ENCODE data around the gene NFAT5.
A peak's percentile ranks its signal among the peaks of the same experiment; 100 is the strongest.
"Not testable (repeated sequence)": the region's sequence is repeated elsewhere in the genome, so short reads cannot be mapped to it uniquely, and the experiment has no call there.

The NFAT5 gene, protein sequence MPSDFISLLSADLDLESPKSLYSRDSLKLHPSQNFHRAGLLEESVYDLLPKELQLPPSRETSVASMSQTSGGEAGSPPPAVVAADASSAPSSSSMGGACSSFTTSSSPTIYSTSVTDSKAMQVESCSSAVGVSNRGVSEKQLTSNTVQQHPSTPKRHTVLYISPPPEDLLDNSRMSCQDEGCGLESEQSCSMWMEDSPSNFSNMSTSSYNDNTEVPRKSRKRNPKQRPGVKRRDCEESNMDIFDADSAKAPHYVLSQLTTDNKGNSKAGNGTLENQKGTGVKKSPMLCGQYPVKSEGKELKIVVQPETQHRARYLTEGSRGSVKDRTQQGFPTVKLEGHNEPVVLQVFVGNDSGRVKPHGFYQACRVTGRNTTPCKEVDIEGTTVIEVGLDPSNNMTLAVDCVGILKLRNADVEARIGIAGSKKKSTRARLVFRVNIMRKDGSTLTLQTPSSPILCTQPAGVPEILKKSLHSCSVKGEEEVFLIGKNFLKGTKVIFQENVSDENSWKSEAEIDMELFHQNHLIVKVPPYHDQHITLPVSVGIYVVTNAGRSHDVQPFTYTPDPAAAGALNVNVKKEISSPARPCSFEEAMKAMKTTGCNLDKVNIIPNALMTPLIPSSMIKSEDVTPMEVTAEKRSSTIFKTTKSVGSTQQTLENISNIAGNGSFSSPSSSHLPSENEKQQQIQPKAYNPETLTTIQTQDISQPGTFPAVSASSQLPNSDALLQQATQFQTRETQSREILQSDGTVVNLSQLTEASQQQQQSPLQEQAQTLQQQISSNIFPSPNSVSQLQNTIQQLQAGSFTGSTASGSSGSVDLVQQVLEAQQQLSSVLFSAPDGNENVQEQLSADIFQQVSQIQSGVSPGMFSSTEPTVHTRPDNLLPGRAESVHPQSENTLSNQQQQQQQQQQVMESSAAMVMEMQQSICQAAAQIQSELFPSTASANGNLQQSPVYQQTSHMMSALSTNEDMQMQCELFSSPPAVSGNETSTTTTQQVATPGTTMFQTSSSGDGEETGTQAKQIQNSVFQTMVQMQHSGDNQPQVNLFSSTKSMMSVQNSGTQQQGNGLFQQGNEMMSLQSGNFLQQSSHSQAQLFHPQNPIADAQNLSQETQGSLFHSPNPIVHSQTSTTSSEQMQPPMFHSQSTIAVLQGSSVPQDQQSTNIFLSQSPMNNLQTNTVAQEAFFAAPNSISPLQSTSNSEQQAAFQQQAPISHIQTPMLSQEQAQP (N-terminal part only)

DNA sequence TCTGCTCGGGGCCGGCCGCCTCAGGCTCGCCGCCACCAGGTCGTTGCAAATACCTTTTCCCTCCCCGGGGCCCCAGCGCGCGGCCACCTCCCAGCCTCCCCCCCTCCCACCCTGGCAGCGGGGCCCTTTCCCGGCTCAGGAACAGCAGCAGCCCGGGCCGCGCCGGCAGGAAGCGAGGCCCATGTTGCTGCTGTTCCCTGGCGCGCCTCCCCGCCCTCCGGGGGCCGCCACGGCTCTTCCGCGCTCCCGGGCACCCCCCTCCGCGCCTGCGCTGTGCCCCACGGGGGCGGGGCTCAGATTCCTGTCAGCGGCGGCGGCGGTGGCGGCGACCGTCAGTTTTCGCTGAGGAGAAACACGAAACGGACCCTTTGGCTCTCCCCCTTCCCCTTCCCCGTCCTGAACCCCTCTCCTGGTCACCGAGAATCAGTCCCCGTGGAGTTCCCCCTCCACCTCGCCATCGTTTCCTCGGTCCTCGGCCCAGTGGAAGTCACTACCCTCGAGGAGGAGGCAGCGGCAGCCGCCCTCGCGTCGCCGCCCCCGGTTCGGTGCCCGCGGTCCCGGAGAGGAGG is at the start of gene NFAT5:
NFAT5 (plus strand) TSS at position 296 of the 569 bp plus-strand sequence. CDS start 336 bp downstream, outside the sequence.
- peak; percentile 57 for DNase-seq (ENCODE audit: low read depth)

DNA sequence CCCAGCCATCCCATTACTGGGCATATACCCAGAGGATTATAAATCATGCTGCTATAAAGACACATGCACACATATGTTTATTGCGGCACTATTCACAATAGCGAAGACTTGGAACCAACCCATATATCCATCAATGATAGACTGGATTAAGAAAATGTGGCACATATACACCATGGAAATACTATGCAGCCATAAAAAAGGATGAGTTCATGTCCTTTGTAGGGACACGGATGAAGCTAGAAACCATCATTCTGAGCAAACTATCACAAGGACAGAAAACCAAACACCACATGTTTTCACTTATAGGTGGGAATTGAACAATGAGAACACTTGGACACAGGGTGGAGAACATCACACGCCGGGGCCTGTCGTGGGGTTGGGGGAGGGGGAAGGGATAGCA is 47.9 kb upstream of the NFAT5 start:
- not testable (repeated sequence) for DNase-seq (ENCODE audit: low read depth)

GRCh38 chr16:69520413-69520799 is 45.4 kb upstream of the NFAT5 start:
- no peak for DNase-seq (ENCODE audit: low read depth)

- peak; percentile 38 for DNase-seq (ENCODE audit: low read depth)
Measured at GRCh38 chr16:69520800-69521602, 44.8 kb upstream of the NFAT5 start.

DNA sequence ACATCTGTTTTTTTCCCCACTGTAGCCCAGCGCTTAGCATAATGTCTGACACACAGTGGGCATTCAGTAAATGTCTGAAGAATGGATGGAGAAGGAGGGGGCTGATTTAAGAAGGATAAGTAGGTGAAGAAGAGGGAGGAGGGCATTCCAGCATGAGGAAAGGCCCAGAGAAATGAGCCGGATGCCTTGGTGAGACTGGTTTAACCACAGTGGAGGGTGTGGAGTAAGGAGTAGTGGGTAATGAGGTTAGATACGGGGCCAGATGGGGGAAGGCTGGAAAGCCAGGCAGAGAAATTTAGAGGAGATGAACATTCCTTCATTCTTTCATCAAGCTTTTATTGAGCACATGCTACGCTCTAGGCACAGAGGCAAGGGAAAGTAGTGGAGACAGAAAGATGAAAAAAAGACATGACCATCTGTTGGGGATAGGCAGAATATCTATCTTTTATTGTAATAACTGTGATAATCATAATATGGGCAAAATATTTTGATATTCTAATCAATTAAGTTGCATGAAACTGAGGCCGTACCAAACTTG is 43.7 kb upstream of the NFAT5 start:
- no peak for DNase-seq (ENCODE audit: low read depth)

DNA sequence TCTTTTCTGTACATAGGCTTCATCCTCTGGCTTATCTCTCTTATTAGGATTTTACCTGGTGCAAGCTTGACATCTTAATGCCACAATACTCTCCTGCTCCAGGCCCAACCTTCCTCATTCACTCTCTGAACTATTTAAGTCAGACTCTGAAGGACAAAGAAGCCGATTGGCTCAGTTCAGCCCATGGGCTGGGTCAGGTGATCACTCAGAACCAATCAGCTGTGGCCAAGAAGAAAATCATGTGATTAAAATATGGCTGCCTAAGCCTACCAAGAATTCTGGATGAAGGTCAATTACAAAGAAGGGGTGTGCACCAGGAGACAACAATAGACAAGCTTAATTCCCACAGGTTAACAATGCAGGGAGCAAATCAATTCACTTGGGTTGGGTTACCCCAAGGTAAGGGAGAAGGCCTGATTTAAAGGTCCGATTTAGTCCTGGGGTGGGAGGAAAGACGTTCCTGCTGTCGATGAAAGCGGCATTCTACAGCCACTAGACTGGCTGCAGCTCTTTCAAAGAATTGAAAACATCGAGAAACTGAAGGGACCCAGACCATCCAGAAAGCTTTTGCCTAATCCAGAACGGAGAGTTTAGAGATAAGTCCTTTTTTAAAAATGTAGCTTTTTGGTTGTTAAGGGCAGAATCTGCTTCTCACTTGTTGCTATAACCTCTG is 42.9 kb upstream of the NFAT5 start:
- no peak for DNase-seq (ENCODE audit: low read depth)

DNA sequence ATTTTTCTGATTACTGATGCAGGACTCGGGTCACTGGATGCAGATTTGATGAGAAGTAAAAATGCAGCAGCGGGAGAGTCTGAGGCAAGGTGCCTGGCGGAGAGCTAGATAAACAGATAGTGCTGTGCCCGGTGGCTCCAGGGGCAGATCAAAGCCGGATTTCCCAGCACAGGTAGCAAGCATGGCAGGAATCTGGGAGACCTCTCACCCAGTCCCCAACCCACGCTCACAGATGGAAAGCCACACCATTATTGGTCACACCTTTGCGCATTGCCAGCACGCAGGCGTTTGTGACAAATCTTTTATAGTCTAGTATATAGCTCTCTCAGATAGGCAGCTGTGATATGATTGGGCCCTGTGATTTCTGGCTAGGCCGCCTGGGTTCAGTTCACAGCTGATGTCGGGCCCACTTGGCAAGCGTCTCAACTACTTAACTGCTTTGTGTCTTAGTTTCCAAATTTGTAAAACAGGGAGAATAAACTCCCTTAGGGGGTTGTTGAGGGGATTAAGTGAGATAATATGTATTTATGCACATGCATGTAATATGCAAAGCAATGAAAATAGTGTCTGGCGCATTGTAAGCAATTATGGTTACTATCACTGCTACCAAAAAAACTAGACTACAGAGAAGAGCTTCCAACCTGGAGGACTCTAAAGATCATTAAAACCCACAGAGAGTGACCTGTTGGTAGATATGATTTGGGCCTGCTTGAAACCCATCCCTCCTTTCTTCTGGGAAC is 42.0 kb upstream of the NFAT5 start:
- no peak for DNase-seq (ENCODE audit: low read depth)

DNA sequence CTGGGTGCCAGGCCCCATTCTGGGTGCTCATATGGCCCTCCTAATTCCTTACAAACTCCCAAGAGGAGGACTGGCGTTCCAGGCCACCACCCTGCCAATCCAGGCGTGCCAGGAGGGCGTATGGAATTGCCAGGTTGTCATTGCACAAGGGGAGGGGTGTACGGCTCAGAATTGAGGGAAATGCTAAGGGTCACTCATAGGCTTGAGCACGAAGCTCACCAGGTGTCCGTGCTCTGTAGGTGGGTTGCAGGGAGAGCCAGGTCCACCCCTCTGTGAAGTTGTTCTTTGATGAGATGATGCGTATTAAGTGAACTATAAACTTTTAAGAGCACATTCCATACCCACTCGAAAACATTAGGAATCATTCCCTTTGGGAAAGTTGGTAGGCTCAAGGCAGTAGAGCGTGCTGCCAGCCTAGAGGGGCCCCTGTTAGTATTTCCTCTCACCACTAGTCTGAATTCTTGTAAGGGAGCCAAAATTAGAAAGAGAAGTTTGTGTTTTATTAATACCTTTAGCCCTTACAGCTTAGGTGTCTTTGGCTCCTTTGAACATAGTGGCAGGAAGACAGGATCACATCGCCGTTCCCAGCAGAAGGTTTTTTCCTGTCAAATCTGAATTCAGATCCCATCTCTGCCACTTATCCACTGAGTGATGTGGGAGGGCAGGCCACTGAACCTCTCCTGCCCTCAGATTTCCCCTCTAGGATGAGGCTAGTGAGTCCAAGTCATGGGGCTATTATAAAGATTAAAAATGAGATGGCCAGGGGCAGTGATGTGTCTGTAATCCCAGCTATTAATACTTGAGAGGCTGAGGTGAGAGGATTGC is 38.7 kb upstream of the NFAT5 start:
- no peak for DNase-seq (ENCODE audit: low read depth)

DNA sequence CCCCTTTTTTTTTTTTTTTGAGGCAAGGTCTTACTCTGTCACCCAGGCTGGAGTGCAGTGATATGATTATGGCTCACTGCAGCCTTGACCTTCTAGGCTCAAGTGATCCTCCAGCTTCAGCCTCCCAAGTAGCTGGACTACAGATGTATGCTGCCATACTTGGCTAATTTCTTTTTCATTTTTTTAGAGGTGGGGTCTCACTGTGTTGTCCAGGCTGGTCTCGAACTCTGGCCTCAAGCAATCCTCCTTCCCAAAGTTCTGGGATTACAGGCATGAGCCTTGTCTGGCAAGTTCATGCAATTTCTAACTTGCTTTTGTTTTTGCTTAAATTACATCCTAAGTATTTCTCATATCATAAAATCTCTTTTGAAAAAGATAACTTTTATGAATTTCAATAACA is 33.8 kb upstream of the NFAT5 start:
- no peak for DNase-seq (ENCODE audit: low read depth)

GRCh38 chr16:69532641-69533455 is 32.9 kb upstream of the NFAT5 start:
- no peak for DNase-seq (ENCODE audit: low read depth)

GRCh38 chr16:69534720-69535119 is 31.0 kb upstream of the NFAT5 start:
- DNase-seq (ENCODE audit: low read depth) = no peak

- DNase-seq (ENCODE audit: low read depth) = no peak
Measured at GRCh38 chr16:69535123-69536050, 30.4 kb upstream of the NFAT5 start.

GRCh38 chr16:69537706-69538080 is 28.1 kb upstream of the NFAT5 start:
- no peak for DNase-seq (ENCODE audit: low read depth)

DNA sequence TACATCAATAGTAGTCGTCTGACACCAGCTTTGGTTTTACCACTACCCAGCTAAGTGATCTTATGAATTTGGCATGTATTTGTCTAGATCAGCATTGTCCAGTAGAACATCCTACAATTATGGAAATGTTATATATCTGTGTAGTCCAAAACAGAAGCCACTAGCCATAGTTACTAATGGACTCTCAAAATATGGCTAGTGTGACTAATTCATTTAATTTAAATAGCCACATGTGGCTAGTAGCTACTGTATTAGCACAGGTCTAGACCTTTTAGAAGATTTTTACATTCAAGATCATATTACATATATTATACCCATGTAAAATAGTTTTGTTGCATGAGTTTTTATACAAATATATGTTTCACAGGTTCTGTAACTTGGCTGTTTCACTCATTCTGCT is 27.0 kb upstream of the NFAT5 start:
- DNase-seq (ENCODE audit: low read depth) = no peak

- DNase-seq (ENCODE audit: low read depth) = no peak
Measured at GRCh38 chr16:69542974-69543373, 22.8 kb upstream of the NFAT5 start.

- no peak for DNase-seq (ENCODE audit: low read depth)
Measured at GRCh38 chr16:69544088-69544487, 21.7 kb upstream of the NFAT5 start.

DNA sequence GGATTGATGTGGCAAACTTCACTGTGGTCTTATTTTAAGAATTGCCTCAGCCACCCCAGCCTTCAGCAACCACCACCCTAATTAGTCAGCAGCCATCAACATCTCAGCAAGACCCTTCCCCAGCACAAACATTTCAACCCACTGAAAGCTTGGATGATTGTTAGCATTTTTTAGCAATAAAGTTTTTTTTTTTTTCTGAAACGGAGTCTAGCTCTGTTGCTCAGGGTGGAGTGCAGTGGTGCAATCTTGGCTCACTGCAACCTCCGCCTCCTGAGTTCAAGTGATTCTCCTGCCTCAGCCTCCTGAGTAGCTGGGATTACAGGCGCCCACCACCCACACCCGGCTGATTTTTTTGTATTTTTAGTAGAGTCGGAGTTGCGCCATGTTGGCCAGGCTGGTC is 19.1 kb upstream of the NFAT5 start:
- DNase-seq (ENCODE audit: low read depth) = not testable (repeated sequence)
